OCI-LY3 (cell line): Measurements from ENCODE around the gene SCYGR7.

ENCODE experiments used
- CTCF ChIP-seq: fragments of 200-600, 300-600 bp; sonication (generic); IDR thresholded peaks from 2 replicates; pipeline ENCODE4 v1.5.1; 2014; ENCODE audit warnings: antibody characterized with exemption, low read length, low read depth
- EZH2phosphoT487 ChIP-seq: fragments of 200-600 bp; shearing (Covaris generic); IDR thresholded peaks from 2 replicates; pipeline ENCODE4 v1.6.1; 2018; ENCODE audit warnings: antibody characterized with exemption, mixed run types, low read depth

DNA sequence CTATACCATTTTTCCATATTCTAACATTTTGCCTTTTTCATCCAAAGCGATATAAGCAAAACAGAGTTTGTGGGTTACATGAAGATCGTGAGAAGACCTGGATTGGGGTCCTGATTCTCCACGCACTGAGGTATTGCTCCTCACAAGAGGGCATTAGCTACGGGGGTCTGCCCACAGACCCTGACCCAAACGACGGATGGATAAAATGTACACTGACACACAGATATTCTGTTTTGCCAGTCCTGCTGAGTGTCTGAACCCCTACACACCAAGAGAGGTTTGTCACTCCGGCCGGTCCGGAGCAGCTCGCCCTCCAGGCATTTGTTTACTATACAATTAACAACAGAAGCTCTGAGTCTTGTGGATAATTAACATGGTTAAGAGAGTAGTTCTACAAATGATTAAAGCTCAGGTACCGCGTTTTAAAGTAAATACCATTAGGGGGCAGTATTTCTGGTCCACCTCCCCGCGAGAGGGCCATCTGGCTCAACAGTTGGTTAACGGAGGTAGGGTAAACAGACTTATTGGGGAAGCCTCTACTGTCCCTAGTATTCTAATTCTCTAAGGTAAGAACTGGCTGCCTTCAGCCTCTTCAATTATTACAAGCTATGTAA, 46.0 kb downstream of the SCYGR7 start:
- TF ChIP-seq CTCF = peak; percentile 48
- TF ChIP-seq EZH2phosphoT487 = no peak
